AG04450 (cell line): Measurements from ENCODE around the gene UBR1. TPM values are rescaled to one million over a fixed set of nuclear protein-coding genes. Genes with fewer than 3 reads are reported as not detected.

Experiments
- CTCF ChIA-PET: fragments of 300-600, 350-600 bp; formaldehyde crosslinking; extraction: SDS; loops from one replicate; lab custom pipeline; 2022; ENCODE audit warnings: antibody characterized with exemption, inconsistent platforms; lab: Charles Lee
- POLR2A ChIA-PET: fragments of 350-600 bp; formaldehyde crosslinking; extraction: SDS; loops from one replicate; lab custom pipeline; 2021; ENCODE audit warnings: antibody characterized with exemption, inconsistent platforms; lab: Yijun Ruan, JAX
- DNase-seq: peaks from one replicate; pipeline ENCODE4 v3.0.0-alpha.2; 2011; ENCODE audit warnings: low read depth, low spot score
- H3K27ac ChIP-seq: one replicate; pipeline ENCODE4 v1.5.1; 2012; ENCODE audit warnings: low read depth, low read length, control low read depth
- H3K27me3 ChIP-seq: one replicate; pipeline ENCODE4 v1.6.0; 2012; ENCODE audit warnings: low read length; ENCODE audit not compliant: control insufficient read depth, insufficient read depth
- H3K4me3 ChIP-seq: 2 replicates; pipeline ENCODE4 v1.5.1; 2011; ENCODE audit warnings: mild to moderate bottlenecking, low read depth, low read length, control low read depth
- H3K9me3 ChIP-seq: 2 replicates; pipeline ENCODE4 v1.5.1; 2012; ENCODE audit warnings: low read length; ENCODE audit not compliant: control insufficient read depth, insufficient read depth
- CTCF ChIP-seq: IDR thresholded peaks from 2 replicates; pipeline ENCODE4 v1.5.1; 2011; ENCODE audit warnings: low read depth, low read length, control low read depth, inconsistent platforms
- polyA minus RNA-seq: library from RNA; depleted of rRNA, polyadenylated mRNA; stranded (reverse); fragments of >200 nt; gene quantifications from 2 replicates; pipeline ENCODE4 v1.2.3, GENCODE V29; 2011; rRNA and poly(A)+ RNA removed
- polyA plus RNA-seq: library from polyadenylated mRNA; depleted of rRNA; stranded (reverse); fragments of >200 nt; gene quantifications from 2 replicates; pipeline ENCODE4 v1.2.3, GENCODE V29; 2011; rRNA removed

The UBR1 gene
- polyA plus RNA-seq (13.4 and 18.4 TPM in 2 replicates), polyA minus RNA-seq (20.3 and 33.5 TPM in 2 replicates)

GRCh38 chr15:43105778-43106485 lies at the start of gene UBR1:
Gene UBR1 (minus strand): TSS chr15:43106038. CDS start chr15:43106022, 16 bp downstream.
- peak within 1 kb of the TSS; percentile 95 for H3K4me3 ChIP-seq
- ChIA-PET POLR2A (interaction anchor here (0.6 to 1.6 kb wide), 3 partner anchors 9 to 323 kb away, joined by 3 to 6 read pairs (median 4); no protein-coding TSS in a partner anchor), CTCF (interaction anchor here (1.0 to 1.3 kb wide), 2 partner anchors 11 to 180 kb away, joined by 4 read pairs; no protein-coding TSS in a partner anchor)
- peak; percentile 71 for DNase-seq
- H3K27me3 ChIP-seq = no peaks in the 10 kb centered on the region
- no peaks in the 10 kb centered on the region for H3K9me3 ChIP-seq
- TF ChIP-seq CTCF = no peak
- peak within 1 kb of the TSS; percentile 47 for H3K27ac ChIP-seq

GRCh38 chr15:43153269-43153668 lies 47.4 kb upstream of the UBR1 start:
- Histone ChIP-seq H3K9me3 (no peaks in the 10 kb centered on the region; the same call in 1 of the 2 replicates), H3K27ac (no peak overlapping the region), H3K4me3 (no peak overlapping the region), H3K27me3 (no peaks in the 10 kb centered on the region)
- no peak for DNase-seq
- CTCF ChIA-PET = no interaction called here
- POLR2A ChIA-PET = no interaction called here
- no peak for TF ChIP-seq CTCF

- no peak for TF ChIP-seq CTCF
- Histone ChIP-seq H3K27me3 (no peaks in the 10 kb centered on the region), H3K27ac (no peak overlapping the region), H3K9me3 (no peaks in the 10 kb centered on the region; the same call in 1 of the 2 replicates), H3K4me3 (no peak overlapping the region)
- CTCF ChIA-PET = interaction anchor here (1.4 kb wide), 1 partner anchor 134 kb away, joined by 4 read pairs; no protein-coding TSS in a partner anchor
- DNase-seq = no peak
- POLR2A ChIA-PET = no interaction called here
These were observed 45.9 kb upstream of the UBR1 start for GRCh38 chr15:43151688-43152087.

GRCh38 chr15:43150191-43150929 lies 44.5 kb upstream of the UBR1 start:
- H3K9me3 ChIP-seq = no peaks in the 10 kb centered on the region; the same call in 1 of the 2 replicates
- CTCF ChIA-PET = interaction anchor here (1.0 to 1.4 kb wide), 3 partner anchors 36 to 137 kb away, joined by 3 to 5 read pairs (median 3); no protein-coding TSS in a partner anchor
- peak; percentile 78 for DNase-seq
- H3K27ac ChIP-seq = peak overlapping the region; percentile 72
- POLR2A ChIA-PET = interaction anchor here (0.7 kb wide), 1 partner anchor 132 kb away, joined by 3 read pairs; no protein-coding TSS in a partner anchor
- no peak for TF ChIP-seq CTCF
- no peak overlapping the region for H3K4me3 ChIP-seq
- H3K27me3 ChIP-seq = no peaks in the 10 kb centered on the region
